GM12891 (cell line): ENCODE measurements around the gene C12orf56.

Source experiments
- POLR2A ChIP-seq: IDR thresholded peaks from 2 replicates; pipeline ENCODE4 v1.6.1; 2011; ENCODE audit warnings: low read depth, low read length, control low read depth
- TAF1 ChIP-seq: IDR thresholded peaks from 2 replicates; pipeline ENCODE4 v1.6.1; 2011; ENCODE audit warnings: low read depth, low read length, control low read depth

DNA sequence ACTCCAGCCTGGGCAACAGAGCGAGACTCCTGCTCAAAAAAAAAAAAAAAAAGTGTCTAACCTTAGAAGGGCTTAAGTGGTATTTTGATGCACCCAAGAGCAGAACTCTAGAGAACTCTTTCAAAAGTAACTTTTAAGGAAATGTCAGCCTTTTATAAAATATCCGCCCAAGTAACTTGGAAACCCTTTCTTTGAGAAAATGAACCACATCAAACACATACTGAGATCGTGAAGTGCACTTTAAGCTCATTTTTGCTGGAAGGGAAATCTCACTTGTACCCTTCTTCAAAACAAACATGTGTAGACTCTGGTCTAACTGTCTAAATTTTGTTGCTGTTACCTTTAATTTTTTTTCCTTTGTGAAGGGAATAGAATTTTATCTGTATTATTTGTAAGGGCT is 5.5 kb downstream of the C12orf56 start:
- TF ChIP-seq TAF1 (no peak), POLR2A (no peak)
